Measurements from ENCODE around the gene ZCCHC24. TPM values are rescaled to one million over a fixed set of nuclear protein-coding genes. Genes with fewer than 3 reads are reported as not detected.

ZCCHC24 gene
- total and polyA plus RNA-seq, 2 of the 8 experiments (the other 6 are each of a cell fraction or from before 2014, with no cell fraction given): 3.9 to 6.9 TPM

- Histone ChIP-seq H3K27ac (ENCODE audit: low read depth, low read length) (no peak overlapping the region), H3K27me3 (replicated peaks in 1 of 4; ENCODE audit: control insufficient read depth in 3 of 4, extremely low read depth in 1 of 4, insufficient read depth in 3 of 4, low read length in 3 of 4) (peaks cover 0 to 29% (median 20%) of the 10 kb centered on the region in 4 experiments; a peak in 5 of 7 replicates), H3K9ac (replicated peaks in 1 of 4; ENCODE audit: extremely low read depth in 1 of 4, low read depth in 3 of 4, low read length in 3 of 4) (no peak overlapping the region), H3K4me3 (ENCODE audit: extremely low read depth in 1 of 4, insufficient read depth in 2 of 4, low read depth in 3 of 4, low read length in 4 of 4) (no peak overlapping the region), H3K36me3 (ENCODE audit: control insufficient read depth in 2 of 4, insufficient read depth in 4 of 4, low read length in 3 of 4) (no peaks in the 10 kb centered on the region), H4K5ac (ENCODE audit: insufficient read length, low read depth, low read length) (no peak overlapping the region), H3K4me1 (replicated peaks in 1 of 4; ENCODE audit: control insufficient read depth in 3 of 4, insufficient read depth in 4 of 4, low read length in 3 of 4) (peaks cover 0 to 12% (median 7%) of the 10 kb centered on the region in 4 experiments; a peak in 3 of 7 replicates), H3K23me2 (ENCODE audit: low read depth, low read length) (peaks cover 20% of the 10 kb centered on the region), H3K9me3 (ENCODE audit: insufficient read depth in 2 of 2, low read depth in 1 of 2, low read length in 1 of 2) (no peaks in the 10 kb centered on the region), H3K4ac (replicated peaks; ENCODE audit: insufficient read length, low read depth, low read length) (no peak overlapping the region), H3K23ac (ENCODE audit: insufficient read length) (no peak overlapping the region), H2AFZ (ENCODE audit: low read length) (no peak overlapping the region), H3K14ac (ENCODE audit: insufficient read length) (no peak overlapping the region), H3K56ac (replicated peaks; ENCODE audit: insufficient read length, low read depth, low read length) (no peak overlapping the region), H3K79me2 (ENCODE audit: control insufficient read depth in 1 of 2, insufficient read depth in 2 of 2, low read length in 2 of 2) (no peaks in the 10 kb centered on the region), H4K20me1 (replicated peaks in 1 of 2; ENCODE audit: control insufficient read depth in 1 of 2, insufficient read depth in 2 of 2, low read length in 2 of 2) (peaks cover 2 to 3% of the 10 kb centered on the region in 2 experiments), H3K4me2 (ENCODE audit: insufficient read depth in 1 of 2, low read depth in 2 of 2, low read length in 2 of 2) (no peak overlapping the region), H2BK120ac (replicated peaks; ENCODE audit: low read depth, low read length) (no peak overlapping the region), H2BK12ac (ENCODE audit: low read depth, low read length) (no peak overlapping the region), H2BK15ac (ENCODE audit: low read length) (no peak overlapping the region), H4K8ac (ENCODE audit: extremely low read depth, insufficient read depth, low read length) (peak overlapping the region; percentile 8; the same call in 1 of the 2 replicates), H3K18ac (ENCODE audit: extremely low read depth, low read length) (no peak overlapping the region), H3K79me1 (ENCODE audit: low read depth, low read length) (no peaks in the 10 kb centered on the region), H2AK5ac (ENCODE audit: low read depth, low read length) (no peak overlapping the region), H2BK20ac (ENCODE audit: low read length) (no peak overlapping the region), H4K91ac (replicated peaks; ENCODE audit: insufficient read length, low read length) (no peak overlapping the region), H2BK5ac (ENCODE audit: low read depth, low read length) (no peak overlapping the region)
- ChIA-PET CTCF (ENCODE audit: partially characterized antibody) (interaction anchor here (1.0 to 2.3 kb wide), 5 partner anchors 36 to 68 kb away, joined by 4 to 15 read pairs (median 4); no protein-coding TSS in a partner anchor), POLR2A (ENCODE audit: partially characterized antibody) (no interaction called here)
- FAIRE-seq (no peak), DNase-seq (ENCODE audit: low read depth in 1 of 2, low spot score in 2 of 2) (no peak)
- WGBS, 2 experiments (ENCODE audit: extremely low coverage in 1 of 2, insufficient coverage in 1 of 2, insufficient read length in 1 of 2, insufficient replicate concordance in 2 of 2, low coverage in 1 of 2, low lambda C conversion rate in 2 of 2, missing lambda C conversion rate in 1 of 2): 90% methylated on average over 14 of the region's 14 CpGs; no CpG with 5 or more reads in 1 of the 2 experiments
- TF ChIP-seq BACH1 (IDR thresholded peaks at IDR 0.05; ENCODE audit: low read length) (no peak), E2F6 (IDR thresholded peaks at IDR 0.05) (no peak), TAF1 (IDR thresholded peaks at IDR 0.05; ENCODE audit: low read depth, low read length) (no peak), TAF7 (optimal IDR thresholded peaks at IDR 0.05; ENCODE audit: borderline replicate concordance, low read depth, low read length) (no peak), JUND (IDR thresholded peaks at IDR 0.05; ENCODE audit: low read length) (no peak), TEAD4 (IDR thresholded peaks at IDR 0.05; ENCODE audit: low read depth, low read length) (no peak), MAFK (IDR thresholded peaks at IDR 0.05; ENCODE audit: low read depth, low read length) (no peak), KDM4A (IDR thresholded peaks at IDR 0.05; ENCODE audit: low read depth, low read length, severe bottlenecking) (no peak), ATF2 (IDR thresholded peaks at IDR 0.05; ENCODE audit: low read length) (no peak)
Measured at GRCh38 chr10:79442171-79443040, 3.0 kb downstream of the ZCCHC24 start.
